CD14-positive monocyte (primary cell): ENCODE measurements around the gene SRPK2. TPM values are rescaled to one million over a fixed set of nuclear protein-coding genes. Genes with fewer than 3 reads are reported as not detected.

Experiments used
- DNase-seq, 3 donors: peaks; one replicate each; pipeline ENCODE4 v3.0.0-alpha.2; 2011 to 2022
- H2AFZ ChIP-seq: 2 replicates; pipeline ENCODE4 v1.6.0; 2012; ENCODE audit warnings: mild to moderate bottlenecking, low read depth, low read length, inconsistent platforms; ENCODE audit not compliant: insufficient read depth, poor library complexity, severe bottlenecking
- H3K27ac ChIP-seq, 2 donors: 1 replicate in 1 of 2; 2 replicates in 1 of 2; pipeline ENCODE4 v1.5.1; 2012 to 2013; ENCODE audit warnings: low read length in 2 of 2, control low read depth in 1 of 2, inconsistent platforms in 1 of 2, low read depth in 1 of 2, mild to moderate bottlenecking in 1 of 2
- H3K27me3 ChIP-seq, 2 donors: one replicate each; pipeline versions ENCODE4 v1.6.0 to v1.6.1; 2011 to 2013; ENCODE audit warnings: low read length in 2 of 2; ENCODE audit not compliant: control insufficient read depth in 2 of 2, insufficient read depth in 2 of 2
- H3K36me3 ChIP-seq, 2 donors: replicated peaks in 1 of 2; 1 replicate in 1 of 2; 2 replicates in 1 of 2; pipeline versions ENCODE4 v1.5.1 to v1.6.1; 2012 to 2013; ENCODE audit warnings: low read length in 2 of 2, control low read depth in 1 of 2, inconsistent platforms in 1 of 2, mild to moderate bottlenecking in 1 of 2; ENCODE audit not compliant: insufficient read depth in 2 of 2, control insufficient read depth in 1 of 2
- H3K4me1 ChIP-seq, 2 donors: 1 replicate in 1 of 2; 2 replicates in 1 of 2; pipeline versions ENCODE4 v1.5.1 to v1.6.1; 2012 to 2013; ENCODE audit warnings: low read length in 2 of 2, control low read depth in 1 of 2, inconsistent platforms in 1 of 2, mild to moderate bottlenecking in 1 of 2, moderate library complexity in 1 of 2; ENCODE audit not compliant: insufficient read depth in 2 of 2, control insufficient read depth in 1 of 2
- H3K4me2 ChIP-seq: replicated peaks from 2 replicates; pipeline ENCODE3; 2012; ENCODE audit warnings: low read length, moderate library complexity, mild to moderate bottlenecking; ENCODE audit not compliant: poor library complexity, severe bottlenecking; ENCODE audit errors: extremely low read depth
- H3K4me3 ChIP-seq, 3 experiments: fragments of 200-600 bp in 1 of 3; sonication (generic) in 1 of 3; replicated peaks in 1 of 3; 1 replicate in 2 of 3; 2 replicates in 1 of 3; pipeline ENCODE4 v1.5.1; 2011 to 2013; ENCODE audit warnings: low read length in 3 of 3, mild to moderate bottlenecking in 3 of 3, control low read depth in 2 of 3, low read depth in 2 of 3, inconsistent platforms in 1 of 3, moderate library complexity in 1 of 3
- H3K79me2 ChIP-seq: 2 replicates; pipeline ENCODE4 v1.6.0; 2012; ENCODE audit warnings: mild to moderate bottlenecking, control low read depth, inconsistent platforms, low read length, moderate library complexity; ENCODE audit not compliant: insufficient read depth
- H3K9ac ChIP-seq: 2 replicates; pipeline ENCODE4 v1.6.0; 2017; ENCODE audit warnings: low read length, mild to moderate bottlenecking; ENCODE audit not compliant: insufficient read depth, poor library complexity, severe bottlenecking
- H3K9me3 ChIP-seq, 2 donors: replicated peaks in 1 of 2; 1 replicate in 1 of 2; 2 replicates in 1 of 2; pipeline versions ENCODE4 v1.5.1 to v1.6.1; 2012 to 2013; ENCODE audit warnings: low read length in 2 of 2, control low read depth in 1 of 2; ENCODE audit not compliant: control insufficient read depth in 1 of 2, insufficient read depth in 1 of 2
- H4K20me1 ChIP-seq: 2 replicates; pipeline ENCODE4 v1.6.0; 2012; ENCODE audit warnings: mild to moderate bottlenecking, low read length, control low read depth, moderate library complexity; ENCODE audit not compliant: insufficient read depth
- H3K27ac Mint-ChIP-seq, 7 donors: one replicate each; pipeline ENCODE4 v1.8.0; 2020; ENCODE audit warnings: mild to moderate bottlenecking in 7 of 7, mixed read lengths in 7 of 7, moderate library complexity in 6 of 7, inconsistent platforms in 2 of 7
- H3K27me3 Mint-ChIP-seq, 3 donors: one replicate each; pipeline ENCODE4 v1.8.0; 2021 to 2022; ENCODE audit warnings: low read depth in 3 of 3, mild to moderate bottlenecking in 3 of 3, mixed read lengths in 3 of 3, moderate library complexity in 3 of 3, inconsistent platforms in 1 of 3
- H3K36me3 Mint-ChIP-seq, 2 donors: one replicate each; pipeline ENCODE4 v1.8.0; 2020; ENCODE audit warnings: mixed read lengths in 2 of 2, inconsistent platforms in 1 of 2, mild to moderate bottlenecking in 1 of 2
- H3K4me1 Mint-ChIP-seq: one replicate; pipeline ENCODE4 v1.8.0; 2020; ENCODE audit warnings: mild to moderate bottlenecking, mixed read lengths
- H3K4me3 Mint-ChIP-seq, 2 donors: one replicate each; pipeline ENCODE4 v1.8.0; 2020; ENCODE audit warnings: mild to moderate bottlenecking in 2 of 2, mixed read lengths in 2 of 2, moderate library complexity in 1 of 2
- H3K9me3 Mint-ChIP-seq, 7 donors: one replicate each; pipeline ENCODE4 v1.8.0; 2020 to 2022; ENCODE audit warnings: mixed read lengths in 7 of 7, mild to moderate bottlenecking in 6 of 7, moderate library complexity in 6 of 7, inconsistent platforms in 2 of 7
- WGBS: methylation state at CpG from one replicate; pipeline ENCODE4 v1.1.5; 2013; ENCODE audit warnings: missing lambda C conversion rate; ENCODE audit not compliant: insufficient coverage; 5-methylcytosine and 5-hydroxymethylcytosine counted together
- intact Hi-C, 2 donors: fragments of 100-400 bp; cut with micrococcal nuclease; formaldehyde crosslinking; loops; one replicate each; pipeline versions ENCODE4 v1.15.0 to v1.15.1; 2023
- polyA plus RNA-seq, 3 donors: library from polyadenylated mRNA; depleted of rRNA in 1 of 3; unstranded in 2 of 3; stranded (reverse) in 1 of 3; fragments of 300-500 nt in 2 of 3; fragments of >200 nt in 1 of 3; fragmentation: Illumina TruSeq in 2 of 3; gene quantifications; 1 replicate in 2 of 3; 2 replicates in 1 of 3; pipeline ENCODE4 v1.2.3, GENCODE V29; 2012 to 2021
- TF ChIP-seq, protein P1 (sequence below): fragments of 200-600 bp; IDR thresholded peaks from one replicate; pipeline ENCODE4 v1.8.0; 2022; ENCODE audit warnings: antibody characterized with exemption, mild to moderate bottlenecking

Gene SRPK2
- polyA plus RNA-seq, 3 donors = 12.6 to 37.7 (median 30.0) TPM

- TF ChIP-seq, protein P1, sequence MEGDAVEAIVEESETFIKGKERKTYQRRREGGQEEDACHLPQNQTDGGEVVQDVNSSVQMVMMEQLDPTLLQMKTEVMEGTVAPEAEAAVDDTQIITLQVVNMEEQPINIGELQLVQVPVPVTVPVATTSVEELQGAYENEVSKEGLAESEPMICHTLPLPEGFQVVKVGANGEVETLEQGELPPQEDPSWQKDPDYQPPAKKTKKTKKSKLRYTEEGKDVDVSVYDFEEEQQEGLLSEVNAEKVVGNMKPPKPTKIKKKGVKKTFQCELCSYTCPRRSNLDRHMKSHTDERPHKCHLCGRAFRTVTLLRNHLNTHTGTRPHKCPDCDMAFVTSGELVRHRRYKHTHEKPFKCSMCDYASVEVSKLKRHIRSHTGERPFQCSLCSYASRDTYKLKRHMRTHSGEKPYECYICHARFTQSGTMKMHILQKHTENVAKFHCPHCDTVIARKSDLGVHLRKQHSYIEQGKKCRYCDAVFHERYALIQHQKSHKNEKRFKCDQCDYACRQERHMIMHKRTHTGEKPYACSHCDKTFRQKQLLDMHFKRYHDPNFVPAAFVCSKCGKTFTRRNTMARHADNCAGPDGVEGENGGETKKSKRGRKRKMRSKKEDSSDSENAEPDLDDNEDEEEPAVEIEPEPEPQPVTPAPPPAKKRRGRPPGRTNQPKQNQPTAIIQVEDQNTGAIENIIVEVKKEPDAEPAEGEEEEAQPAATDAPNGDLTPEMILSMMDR = no peak
Measured at GRCh38 chr7:105339404-105340323, 49.1 kb downstream of the SRPK2 start.

DNA sequence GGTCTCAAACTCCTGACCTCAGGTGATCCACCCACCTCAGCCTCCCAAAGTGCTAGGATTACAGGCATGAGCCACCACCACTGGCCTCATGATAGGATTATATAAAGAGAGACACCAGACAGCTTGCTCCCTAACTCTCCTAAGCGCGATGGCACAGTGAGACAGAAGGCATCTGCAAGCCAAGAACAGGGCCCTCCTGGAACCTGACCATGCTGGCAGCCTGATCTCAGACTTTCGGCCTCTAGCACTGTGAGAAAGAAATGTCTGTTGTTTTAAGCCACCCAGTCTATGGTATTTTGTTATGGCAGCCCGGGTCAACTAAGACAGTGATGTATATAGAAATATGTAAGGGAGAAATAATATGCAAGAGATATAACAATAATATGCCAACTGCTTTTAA is 51.2 kb downstream of the SRPK2 start:
- no peaks in the 10 kb centered on the region for H3K9me3 ChIP-seq
- Mint-ChIP-seq H3K36me3 (peaks cover 0 to 14% of the 10 kb centered on the region in 2 donors), H3K4me3 (no peak overlapping the region), H3K27me3 (no peaks in the 10 kb centered on the region), H3K27ac (peak overlapping the region in 3 of 7 donors; percentile 15 to 50 (median 28)), H3K4me1 (peaks cover 9% of the 10 kb centered on the region), H3K9me3 (peaks cover 0 to 2% (median 0%) of the 10 kb centered on the region in 7 donors)
- no peaks in the 10 kb centered on the region for H3K4me1 ChIP-seq
- no peak overlapping the region for H3K9ac ChIP-seq
- no peak overlapping the region for H3K4me3 ChIP-seq
- intact Hi-C loops = no loop called here
- peaks cover 23% of the 10 kb centered on the region for H4K20me1 ChIP-seq
- TF ChIP-seq, protein P1 = no peak
- H3K36me3 ChIP-seq = no peaks in the 10 kb centered on the region
- WGBS = no CpG with 5 or more reads among the region's 4 CpGs
- DNase-seq = no peak
- no peak overlapping the region for H2AFZ ChIP-seq
- H3K27me3 ChIP-seq = no peaks in the 10 kb centered on the region
- H3K27ac ChIP-seq = no peak overlapping the region
- H3K79me2 ChIP-seq = peaks cover 60% of the 10 kb centered on the region
- H3K4me2 ChIP-seq = no peak overlapping the region

More at GRCh38 chr7:105339404-105340323, 49.1 kb downstream of the SRPK2 start:
- DNase-seq = no peak
- no peak overlapping the region for H3K4me3 ChIP-seq
- 100% methylated on average over 4 of the region's 12 CpGs for WGBS
- H3K4me2 ChIP-seq = no peak overlapping the region
- peaks cover 16% of the 10 kb centered on the region for H3K4me1 Mint-ChIP-seq
- peaks cover 7 to 8% of the 10 kb centered on the region in 2 donors for H3K4me1 ChIP-seq
- H3K79me2 ChIP-seq = peaks cover 73% of the 10 kb centered on the region
- H4K20me1 ChIP-seq = peaks cover 16% of the 10 kb centered on the region
- peaks cover 0 to 2% (median 0%) of the 10 kb centered on the region in 7 donors for H3K9me3 Mint-ChIP-seq
- H3K27me3 Mint-ChIP-seq = no peaks in the 10 kb centered on the region
- no peak overlapping the region for H2AFZ ChIP-seq
- no peaks in the 10 kb centered on the region for H3K9me3 ChIP-seq
- peaks cover 0 to 14% of the 10 kb centered on the region in 2 donors for H3K36me3 Mint-ChIP-seq
- no peaks in the 10 kb centered on the region for H3K36me3 ChIP-seq
- H3K4me3 Mint-ChIP-seq = no peak overlapping the region
- no peak overlapping the region for H3K27ac ChIP-seq
- no peak overlapping the region for H3K27ac Mint-ChIP-seq
- H3K9ac ChIP-seq = no peak overlapping the region
- no peaks in the 10 kb centered on the region for H3K27me3 ChIP-seq
- intact Hi-C loops = no loop called here
